Limb (tissue), 2 donors: ENCODE measurements around the gene WDFY4.

Experiments used
- DNase-seq, 2 donors: peaks; one replicate each; pipeline ENCODE4 v3.0.0-alpha.2; 2016; ENCODE audit errors: extremely low spot score in 2 of 2

The WDFY4 gene

DNA sequence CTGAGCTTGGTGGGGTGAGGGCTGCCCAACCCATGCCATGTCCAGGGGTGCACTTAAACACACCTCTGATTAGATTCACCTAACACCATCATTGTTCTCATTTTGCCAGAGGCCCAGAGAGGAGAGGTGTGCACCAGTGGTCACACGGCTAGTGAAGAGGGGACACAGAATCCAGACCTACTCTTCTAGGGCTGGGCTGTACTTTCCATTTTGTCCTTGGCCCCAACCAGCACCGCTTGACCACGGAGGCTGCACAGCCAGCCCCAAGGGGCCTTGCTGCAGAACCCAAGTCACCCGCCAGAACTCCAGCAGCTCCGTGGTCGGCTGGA, 246 bp upstream of the WDFY4 start:
- DNase-seq = no peak

DNA sequence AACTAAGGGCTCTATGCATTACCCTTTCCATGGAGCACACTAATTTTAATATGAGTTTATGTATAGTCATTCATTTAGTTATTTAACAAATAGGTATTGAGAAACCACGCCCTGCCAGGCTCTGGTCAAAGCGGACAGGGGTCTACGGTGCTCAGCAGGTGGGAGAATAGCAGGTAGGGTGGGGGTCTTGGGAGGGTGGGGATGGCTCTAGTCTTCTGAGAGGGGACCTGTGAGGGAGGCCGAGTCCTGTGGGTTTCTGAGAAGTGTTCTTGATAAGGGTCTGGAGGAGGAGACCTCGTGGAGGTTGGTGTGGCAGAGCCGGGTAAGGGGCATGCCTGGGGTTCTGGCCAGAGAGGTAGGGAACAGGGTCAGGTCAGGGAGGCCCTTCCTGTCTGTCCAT, 1.1 kb downstream of the WDFY4 start:
- no peak for DNase-seq

DNA sequence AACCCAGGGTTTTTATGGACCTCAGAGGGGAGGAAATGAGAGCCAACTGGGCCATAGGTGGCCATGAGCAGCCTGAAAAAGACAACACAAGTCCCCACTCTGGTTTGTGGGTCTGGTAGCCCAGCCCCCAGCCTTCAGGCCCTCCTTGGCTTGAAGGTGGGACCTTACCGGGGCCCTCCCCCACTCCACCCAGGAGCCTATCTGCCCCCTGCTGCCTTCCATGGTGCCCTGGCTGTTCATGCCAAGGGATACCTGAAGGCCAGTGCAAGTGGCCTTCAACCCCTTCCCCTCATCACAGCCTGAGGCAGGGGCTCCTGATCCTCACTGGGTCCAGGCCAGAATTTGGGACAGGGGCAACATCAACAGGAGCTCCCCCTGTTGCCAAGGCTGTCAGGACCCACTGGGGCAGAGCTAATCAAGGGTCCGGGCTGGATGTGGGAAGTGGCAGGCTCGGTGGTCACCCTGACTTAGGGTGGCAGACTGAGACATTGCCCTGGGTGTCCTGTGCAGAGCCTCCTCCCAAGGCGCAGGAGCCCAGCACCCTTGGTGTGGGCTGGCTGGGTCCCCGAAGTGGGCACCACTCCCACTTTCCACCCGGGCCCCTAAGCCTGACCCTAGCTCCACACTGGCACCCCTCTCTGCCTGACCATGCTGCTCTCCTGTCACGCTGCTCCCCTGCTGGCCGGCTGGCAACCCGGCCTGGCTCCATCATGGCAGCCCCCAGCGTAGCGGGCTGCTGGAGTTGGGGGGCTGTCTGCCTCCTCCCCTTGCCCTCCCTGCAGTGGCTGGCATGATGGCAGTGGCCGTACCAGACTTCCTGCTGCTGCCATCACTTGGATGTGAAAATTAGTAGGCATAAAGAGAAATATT, 6.4 kb downstream of the WDFY4 start:
- DNase-seq = no peak

DNA sequence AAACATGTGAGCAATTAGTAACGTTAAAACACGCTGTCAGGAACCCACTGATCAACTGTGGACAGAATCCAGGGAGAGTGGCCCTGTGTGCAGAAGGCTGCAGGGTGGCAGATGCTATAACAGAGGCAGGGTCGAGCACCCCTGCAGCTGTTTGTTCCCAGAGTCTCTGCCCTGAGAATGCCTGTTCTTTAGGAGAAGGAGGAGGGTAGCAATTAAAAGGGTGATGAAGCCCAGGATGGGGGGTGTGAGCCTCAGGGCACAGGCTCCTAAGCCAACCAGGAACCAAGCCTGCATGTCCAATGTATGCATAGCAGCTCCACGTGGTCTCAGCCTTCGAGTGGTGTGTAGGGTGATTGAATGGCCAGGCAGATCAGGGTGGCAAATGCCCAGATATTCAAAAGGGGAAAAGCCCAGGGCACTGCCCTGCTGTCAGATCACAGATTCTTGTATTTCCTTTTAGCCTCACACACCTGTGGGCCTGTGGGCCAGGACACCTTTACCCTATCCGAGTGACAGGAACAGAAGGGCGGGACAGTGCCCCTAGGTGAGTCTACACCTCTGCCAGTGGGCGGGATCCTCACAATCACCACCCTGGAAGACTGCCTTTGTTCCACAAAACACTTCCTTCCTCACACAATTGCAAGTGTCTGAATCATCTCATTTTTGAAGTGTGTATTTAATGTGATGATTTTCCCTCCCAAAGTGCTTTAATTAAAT, 7.3 kb downstream of the WDFY4 start:
- DNase-seq = no peak

DNA sequence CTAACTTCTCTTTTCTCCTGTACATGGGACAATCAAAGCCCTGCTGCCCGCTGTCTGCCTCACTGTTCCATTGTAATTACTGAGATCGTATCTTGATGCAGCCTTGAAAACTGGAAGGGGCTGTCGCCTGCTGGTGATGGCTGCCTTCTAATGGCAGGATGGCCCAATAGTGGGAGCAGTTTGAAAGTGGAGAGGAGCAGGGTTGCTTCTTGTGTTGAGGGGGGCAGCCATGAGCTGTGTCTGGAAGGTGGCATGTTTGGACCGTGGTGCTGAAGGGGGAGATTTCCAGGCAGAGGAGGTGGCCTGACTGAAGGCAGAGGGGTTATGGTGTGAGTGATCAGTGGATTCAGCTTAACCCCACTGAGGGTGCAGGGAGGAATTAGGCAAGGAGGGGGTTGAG, 8.1 kb downstream of the WDFY4 start:
- DNase-seq = no peak

DNA sequence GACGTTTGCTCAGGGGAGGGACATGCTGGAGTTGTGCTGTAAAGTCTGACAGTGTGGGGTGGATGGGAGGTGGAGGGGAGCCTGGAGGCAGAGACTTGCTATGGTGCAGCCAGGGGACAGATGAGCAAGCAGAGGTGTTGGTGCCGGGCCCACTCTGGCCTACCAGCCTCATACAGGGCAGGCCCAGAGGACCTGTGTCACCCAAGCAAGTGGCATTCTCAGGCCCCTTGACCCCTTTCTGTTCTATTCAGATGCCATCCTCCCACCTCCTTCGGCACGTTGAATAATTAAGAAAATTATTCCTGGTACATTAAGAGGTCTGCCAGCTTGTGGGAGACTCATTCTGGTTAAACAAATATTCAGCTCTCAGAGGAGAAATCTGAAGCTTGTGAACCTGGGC, 8.5 kb downstream of the WDFY4 start:
- no peak for DNase-seq

DNA sequence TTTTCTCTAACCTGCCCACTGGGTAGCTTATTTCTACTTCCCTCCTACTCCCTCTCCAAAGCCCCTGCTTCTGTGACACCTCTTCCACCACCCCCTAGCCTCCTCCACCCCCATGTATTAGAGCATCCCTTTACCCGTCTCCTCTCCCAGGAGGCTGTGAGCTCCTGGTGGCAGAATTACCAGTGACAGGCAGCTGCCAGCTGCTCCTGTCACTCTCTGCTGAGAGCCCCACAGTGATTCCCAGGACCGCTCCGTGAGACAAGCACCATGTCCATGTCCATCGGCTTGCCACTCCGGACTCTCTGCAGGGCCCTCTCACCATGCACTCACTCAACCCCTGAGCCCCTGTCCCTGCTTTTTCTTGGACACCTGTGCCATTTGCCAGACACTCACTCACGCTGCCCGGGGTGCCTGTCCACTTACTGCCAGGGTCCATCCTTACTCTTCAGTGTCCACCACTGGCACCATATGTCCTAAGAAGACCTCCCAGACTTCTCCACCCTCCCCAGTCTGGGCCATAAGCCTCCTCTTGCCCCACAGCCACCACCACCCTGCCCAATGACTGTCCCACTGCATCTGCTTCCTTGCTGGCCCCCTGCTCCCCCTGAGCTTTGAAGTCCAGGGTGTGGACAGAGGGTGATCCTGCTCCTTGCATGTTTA, 9.8 kb downstream of the WDFY4 start:
- DNase-seq = no peak

DNA sequence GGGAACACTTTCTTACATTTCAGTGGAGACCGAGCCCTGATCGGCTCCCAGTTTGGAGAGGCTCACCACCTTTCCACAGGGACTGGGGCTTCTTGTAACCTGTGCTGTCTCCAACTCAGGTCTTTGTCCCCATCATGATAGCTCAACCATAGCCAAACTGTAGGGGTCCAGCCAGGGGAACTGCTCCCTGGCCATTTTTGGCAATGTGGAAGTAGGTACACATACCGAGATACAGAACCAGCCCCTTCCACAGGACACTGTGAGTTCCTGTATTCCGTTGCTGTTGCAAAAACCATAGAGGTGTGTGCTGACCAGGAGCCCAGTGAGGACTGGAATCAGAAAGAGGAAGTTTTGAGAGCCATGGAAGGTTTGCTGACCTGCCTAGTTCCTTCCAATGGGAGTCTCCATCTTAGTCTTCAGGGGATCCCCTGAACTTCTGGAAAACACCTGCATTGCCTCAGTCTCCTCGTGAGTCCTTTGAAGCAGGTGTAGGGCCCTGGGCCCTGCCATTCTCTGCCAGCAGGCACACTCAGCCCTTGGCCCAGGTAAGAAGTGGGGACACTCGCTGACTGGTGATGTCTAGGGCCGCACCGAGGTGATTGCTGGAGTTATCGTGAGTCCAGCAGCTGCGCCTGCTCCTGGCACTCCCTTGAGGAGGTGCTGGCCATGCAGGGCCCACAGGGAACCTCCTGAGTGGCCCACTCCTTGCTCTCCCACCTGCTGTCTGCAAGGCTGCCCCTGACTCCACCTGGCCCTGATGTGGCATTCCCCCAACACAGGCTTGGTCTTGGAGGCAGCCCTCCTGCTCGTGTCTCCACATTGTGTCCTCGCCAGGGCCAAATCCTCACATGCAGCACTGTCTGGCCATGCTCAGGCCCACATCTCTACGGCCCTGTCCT, 11.2 kb downstream of the WDFY4 start:
- DNase-seq = no peak

DNA sequence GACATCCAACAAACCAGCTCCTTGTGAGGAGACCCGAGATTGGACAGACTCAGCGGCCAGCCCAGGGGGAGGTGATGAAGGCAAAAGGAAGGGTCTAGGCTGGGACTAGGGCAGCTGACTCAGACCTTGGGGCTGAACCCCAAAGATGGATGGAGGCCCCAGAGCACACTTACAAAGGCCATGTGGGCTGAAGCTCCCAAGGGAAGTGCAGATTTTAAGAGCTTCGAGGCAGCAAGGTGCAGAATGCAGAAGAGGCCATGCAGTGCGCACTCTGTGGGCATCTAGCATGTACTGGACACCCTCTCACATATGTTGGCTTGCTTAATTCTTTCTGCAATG, 11.8 kb downstream of the WDFY4 start:
- no peak for DNase-seq

DNA sequence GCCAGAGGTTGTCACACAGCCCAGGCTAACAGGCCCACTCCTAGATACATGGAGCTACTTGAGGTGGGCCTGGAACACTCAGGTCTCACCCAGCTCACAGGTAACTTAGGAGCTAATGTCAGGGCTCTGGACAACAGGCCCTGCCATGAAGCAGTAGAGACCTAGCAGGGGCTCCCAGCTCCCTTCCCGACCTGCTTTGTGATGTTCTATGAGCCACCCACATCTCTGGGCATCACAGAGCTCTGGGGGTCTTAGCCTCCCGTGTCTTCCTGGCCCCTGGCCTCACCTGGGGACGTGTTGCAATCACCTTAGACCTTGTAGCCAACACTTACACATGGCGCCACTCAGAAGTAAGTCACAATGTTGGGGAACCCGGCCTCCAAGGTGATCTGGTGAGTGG, 12.4 kb downstream of the WDFY4 start:
- DNase-seq = no peak

DNA sequence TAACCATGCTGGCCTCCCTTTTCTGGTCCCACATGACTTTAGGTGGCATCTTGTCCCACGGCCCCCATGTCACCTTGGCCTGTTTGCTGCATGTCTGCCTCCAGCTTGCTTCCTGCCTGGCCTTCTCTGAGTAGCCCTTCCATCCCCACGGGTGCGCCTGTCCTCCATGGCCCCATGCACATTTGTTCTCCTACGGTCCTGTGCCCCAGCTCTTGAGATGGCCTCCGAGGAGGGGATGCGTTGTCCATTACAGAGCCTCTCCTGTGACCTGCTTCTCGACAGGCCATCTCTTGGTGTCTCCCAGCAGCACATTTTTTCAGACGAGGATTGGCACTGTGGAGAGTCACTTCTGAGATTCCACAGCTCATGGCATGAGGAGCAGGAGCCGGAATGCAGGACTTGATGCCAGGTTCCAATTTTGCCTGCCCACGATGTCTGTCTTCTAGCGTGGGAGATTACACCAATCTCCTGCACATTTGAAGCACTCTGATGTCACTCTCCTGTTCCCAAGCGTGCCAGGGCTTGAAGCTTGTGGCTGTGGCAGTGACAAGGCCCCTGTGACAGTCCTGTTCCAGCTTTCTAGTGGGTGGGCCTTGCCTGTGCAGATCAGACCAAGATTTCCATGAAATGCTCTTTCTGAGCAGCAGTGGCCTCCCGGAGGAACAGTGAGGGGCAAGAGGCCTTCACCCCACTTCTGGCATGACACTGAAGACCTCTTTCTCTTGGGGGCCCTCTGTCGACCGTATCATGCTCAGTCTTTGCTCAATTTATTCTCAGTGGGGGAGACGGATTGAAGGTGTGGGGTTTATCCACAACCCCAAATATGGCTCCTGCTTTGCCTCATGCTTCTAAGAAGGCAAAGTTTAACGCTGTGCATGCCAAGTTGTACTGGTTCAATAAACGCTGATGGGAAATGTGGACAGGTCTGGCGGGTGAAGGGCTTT, 13.4 kb downstream of the WDFY4 start:
- DNase-seq = no peak

DNA sequence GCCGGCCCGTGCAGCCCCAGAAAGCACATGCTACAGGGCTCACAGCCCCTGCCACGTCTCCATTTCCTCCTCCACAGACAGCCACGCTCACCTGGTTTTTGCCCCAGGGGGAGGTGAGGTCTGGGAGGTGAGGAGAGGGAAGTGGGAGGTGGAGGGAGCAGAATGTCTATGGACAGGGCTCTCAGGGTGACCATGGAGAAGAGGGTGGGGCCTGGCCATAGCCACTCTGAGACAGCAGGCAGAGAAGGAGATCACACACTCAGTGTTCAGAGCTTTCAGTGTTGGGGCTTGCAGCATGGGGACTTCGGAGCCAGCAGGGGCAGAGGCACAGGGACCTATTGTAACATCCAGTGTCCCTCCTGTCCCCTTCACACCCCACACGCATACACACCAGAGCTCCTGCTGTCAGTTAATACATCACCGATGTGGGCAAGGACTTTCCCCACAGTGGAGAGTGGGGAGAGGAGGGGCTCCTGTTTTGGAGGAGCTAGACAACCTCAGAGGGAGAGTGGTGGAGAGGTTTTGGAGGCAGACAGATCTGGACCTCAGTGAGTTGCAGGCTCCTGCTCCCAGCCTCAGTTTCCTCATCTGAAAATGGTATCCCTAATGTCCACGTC, 14.4 kb downstream of the WDFY4 start:
- DNase-seq = no peak

DNA sequence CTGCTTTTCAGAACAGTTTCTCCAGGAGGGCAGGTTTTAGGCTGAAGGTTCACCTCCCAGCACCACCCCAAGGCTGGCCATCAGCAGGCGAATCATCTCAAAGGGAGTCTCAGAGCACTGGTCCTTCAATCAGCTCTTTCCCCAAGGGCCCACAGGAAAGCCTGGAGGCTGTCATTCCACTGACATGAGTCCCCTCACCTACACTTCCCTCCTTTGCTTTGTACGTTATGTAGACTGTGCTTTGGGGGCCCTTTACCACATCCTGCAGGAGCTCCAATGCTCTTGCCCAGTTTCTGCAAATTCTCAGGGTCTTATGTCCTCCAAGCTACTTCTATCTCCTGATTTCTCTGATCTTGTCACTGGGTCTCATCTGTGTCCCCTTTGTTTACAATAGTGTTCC, 15.4 kb downstream of the WDFY4 start:
- no peak for DNase-seq

DNA sequence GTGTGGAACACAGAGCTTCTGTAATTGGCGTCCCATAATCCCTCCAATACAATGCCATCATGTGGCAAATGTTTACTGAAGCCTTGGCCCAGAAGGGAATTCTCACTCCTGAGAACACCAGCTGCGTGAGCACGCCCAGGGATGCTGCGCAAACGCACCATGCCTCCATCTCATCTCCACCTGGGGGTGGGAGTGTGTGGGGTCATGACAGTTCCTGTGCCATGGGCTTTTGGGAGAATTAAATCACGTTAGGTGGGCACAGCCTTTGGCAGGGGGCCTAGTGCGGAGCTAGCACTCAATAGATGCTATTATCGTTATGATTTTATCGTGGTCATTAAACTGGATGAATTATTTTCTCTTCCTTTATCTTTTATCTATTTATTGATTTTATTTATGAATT, 15.8 kb downstream of the WDFY4 start:
- no peak for DNase-seq

DNA sequence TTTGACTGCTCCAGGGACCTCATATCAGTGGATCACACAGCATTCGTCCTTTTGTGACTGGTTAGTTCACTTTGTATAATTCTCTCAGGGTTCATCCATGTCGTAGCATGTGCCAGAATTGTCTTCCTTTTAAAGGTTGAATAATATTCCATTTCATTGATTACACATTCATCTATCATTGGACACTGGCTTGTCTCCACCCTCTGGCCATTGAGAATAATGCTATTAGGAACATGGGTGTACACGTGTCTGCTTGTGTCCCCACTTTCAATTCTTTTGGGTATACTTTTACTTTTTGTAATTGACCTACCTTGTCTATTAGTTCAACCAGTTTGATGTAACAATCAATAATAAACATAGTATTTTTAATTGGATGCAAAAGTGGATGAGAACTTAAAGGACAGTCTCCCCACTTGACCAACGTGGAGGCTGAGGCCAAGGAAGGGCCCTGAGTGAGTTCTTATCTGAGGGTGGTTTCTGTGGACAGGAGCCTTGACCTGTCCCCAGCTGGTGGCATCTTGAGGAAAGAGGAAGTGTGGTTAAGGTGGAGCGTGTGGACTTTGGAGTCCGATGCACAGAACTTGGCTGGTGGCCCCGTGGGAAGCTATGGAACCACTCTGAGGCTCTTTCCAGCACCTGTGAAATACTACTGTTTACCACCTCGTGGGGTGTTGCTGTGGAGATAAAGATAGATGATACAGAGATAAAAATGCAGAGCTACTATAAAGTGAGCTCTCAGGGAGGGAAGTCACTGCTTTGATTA, 16.6 kb downstream of the WDFY4 start:
- no peak for DNase-seq

DNA sequence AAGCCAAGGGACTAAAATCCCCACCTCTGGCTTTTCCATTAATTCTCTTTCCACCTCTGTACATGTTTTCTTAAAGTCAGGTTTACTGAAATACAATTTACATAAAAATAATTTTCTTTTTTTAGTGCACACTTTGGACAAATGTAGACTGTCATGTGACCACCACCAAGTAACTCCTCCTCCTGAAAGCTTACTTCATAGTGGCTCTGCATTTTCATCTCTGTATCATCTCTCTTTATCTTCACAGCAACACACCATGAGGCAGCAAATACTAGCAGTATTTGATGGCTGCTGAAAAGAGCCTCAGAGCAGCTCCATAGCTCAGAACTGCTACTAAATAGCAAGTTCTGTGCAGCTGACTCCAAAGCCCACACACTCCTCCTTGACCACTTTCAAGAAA, 17.3 kb downstream of the WDFY4 start:
- DNase-seq = no peak

DNA sequence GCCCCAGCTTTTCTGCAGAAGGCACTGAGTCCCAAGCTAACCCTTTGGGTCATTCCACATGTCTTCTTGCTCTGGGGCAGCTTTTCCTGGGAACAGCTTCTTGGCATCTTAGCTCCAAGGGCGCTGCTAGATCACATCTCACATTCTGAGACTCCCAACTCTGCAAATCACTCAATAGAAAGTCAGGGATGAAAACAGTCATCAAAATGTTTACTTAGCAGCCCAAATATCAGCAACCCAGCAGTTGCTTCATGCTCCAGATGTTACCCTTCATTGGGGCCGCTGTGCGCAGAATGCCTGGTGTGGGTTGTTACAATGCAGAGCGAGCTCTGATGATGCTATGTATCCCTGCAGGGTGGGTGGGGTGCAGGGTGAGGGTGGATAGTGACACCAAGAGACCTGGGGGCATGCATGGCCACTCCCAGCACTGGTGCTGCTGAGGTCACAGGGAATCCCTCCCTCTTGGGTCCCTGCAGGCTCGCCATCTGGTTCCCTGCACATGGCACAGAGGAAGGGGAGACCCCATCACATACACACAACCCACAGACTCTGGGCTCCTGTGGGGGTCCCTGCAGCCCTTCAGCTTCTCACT, 19.0 kb downstream of the WDFY4 start:
- no peak for DNase-seq

DNA sequence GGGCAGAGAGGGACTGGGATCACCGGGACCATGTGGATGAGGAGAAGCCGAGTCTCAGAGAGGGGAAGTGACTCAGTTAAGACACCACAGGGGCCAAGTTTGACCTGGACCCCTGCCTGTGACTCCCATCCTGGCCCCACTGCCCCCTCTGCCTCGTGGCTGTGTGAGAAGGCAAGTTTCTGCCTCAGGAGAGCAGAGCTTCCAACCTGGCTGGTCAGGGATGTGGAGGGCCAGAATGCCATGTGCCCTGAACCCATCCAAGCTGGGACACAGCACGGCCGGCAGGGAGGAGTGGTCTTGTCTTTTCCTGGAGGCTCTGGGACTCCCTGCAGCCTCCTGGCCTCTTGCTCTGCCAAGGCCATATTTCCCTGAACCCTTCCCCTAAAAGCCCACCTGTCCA, 19.5 kb downstream of the WDFY4 start:
- DNase-seq = no peak

DNA sequence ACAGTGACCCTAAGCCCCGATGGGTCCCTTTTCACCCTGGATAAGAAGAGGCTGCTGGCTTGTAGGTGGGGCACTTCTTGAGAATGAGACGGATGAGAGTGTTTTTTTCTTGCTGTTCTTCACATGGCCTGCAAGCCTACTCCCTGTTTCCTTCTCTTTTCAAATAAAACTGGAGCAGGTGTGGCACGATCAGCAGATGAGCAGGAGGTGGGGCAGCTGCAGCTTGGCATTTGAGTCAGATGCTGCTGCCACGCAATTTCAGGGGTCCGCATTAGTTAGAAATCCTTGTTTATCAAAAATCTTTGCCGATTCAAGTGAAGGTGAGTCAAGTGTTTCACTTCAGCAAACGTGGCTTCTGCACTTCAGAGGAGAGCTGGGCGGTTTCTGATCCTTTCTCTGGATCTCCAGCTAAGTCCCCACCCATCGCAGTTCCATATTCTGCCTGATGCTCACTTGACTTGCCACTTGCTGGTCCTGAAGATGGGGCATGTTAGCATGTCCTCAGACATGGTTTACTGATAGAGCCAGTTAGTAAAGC, 20.8 kb downstream of the WDFY4 start:
- DNase-seq = no peak
